ENCODE data around the gene WNT9A.

DNA sequence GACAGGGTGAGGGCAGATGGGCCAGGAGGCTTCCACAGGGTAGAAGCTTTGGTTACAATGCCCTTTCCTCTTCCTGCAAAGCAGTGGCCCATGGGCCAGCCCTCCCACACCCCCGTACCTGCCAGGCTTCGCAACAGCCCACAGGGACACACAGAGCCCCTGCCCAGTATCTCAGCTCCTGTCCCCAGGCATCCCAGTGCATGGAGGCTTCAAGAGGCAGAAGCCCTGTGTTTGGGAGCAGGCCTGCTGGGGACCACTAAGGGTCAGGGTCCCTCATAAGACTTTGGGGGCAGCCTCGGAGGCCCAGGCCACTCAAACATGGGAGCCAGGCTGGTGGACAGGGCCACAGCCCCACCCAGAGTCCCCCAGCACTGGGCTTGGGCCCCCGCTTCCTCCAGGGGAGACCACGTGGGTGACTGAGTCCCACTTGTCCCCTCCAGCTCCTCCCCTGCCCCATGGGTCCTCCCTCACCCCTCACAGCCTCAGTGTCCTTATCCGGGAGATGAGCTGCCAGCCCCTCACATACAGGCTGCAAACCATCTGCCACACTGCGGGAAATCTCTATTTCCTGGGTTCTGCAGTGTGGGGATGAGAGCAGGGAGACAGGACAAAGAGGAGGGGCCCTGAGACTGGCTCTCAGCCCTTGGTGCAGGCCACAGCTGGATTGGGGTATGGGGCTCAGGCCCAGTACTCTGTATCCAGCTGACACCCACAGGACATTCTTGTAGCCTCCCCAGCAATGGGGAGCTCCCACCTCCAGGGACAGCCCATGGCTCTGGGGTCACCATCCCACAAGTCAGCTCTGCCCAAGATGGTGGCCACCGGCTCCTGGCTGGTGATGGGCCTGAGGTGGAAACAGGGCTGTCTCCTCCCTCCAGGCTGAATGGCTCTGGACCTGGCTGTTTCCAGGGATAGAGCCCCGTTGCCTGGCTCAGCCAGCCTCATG is 50.7 kb downstream of the WNT9A start:
- TF ChIP-seq, protein P1, sequence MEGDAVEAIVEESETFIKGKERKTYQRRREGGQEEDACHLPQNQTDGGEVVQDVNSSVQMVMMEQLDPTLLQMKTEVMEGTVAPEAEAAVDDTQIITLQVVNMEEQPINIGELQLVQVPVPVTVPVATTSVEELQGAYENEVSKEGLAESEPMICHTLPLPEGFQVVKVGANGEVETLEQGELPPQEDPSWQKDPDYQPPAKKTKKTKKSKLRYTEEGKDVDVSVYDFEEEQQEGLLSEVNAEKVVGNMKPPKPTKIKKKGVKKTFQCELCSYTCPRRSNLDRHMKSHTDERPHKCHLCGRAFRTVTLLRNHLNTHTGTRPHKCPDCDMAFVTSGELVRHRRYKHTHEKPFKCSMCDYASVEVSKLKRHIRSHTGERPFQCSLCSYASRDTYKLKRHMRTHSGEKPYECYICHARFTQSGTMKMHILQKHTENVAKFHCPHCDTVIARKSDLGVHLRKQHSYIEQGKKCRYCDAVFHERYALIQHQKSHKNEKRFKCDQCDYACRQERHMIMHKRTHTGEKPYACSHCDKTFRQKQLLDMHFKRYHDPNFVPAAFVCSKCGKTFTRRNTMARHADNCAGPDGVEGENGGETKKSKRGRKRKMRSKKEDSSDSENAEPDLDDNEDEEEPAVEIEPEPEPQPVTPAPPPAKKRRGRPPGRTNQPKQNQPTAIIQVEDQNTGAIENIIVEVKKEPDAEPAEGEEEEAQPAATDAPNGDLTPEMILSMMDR (conservative IDR thresholded peaks at IDR 0.05; ENCODE audit: low read depth, low read length): no peak
- TF ChIP-seq FOS (IDR thresholded peaks at IDR 0.05; ENCODE audit: low read depth, low read length): no peak
- no peak for TF ChIP-seq POLR2A (IDR thresholded peaks at IDR 0.05; ENCODE audit: low read depth, low read length)
- TF ChIP-seq BHLHE40 (IDR thresholded peaks at IDR 0.05; ENCODE audit: low read depth, low read length): no peak
- TF ChIP-seq SMC3 (IDR thresholded peaks at IDR 0.05; ENCODE audit: low read depth, low read length): no peak
- TF ChIP-seq CEBPB (IDR thresholded peaks at IDR 0.05; ENCODE audit: low read depth, low read length): no peak
